Osteocyte (in vitro differentiated cells): Measurements from ENCODE around the gene APBB2. TPM values are rescaled to one million over a fixed set of nuclear protein-coding genes. Genes with fewer than 3 reads are reported as not detected.

Experiments used
- DNase-seq: peaks from one replicate; pipeline ENCODE4 v3.0.0; 2021; ENCODE audit warnings: mixed read lengths; ENCODE audit not compliant: unreplicated experiment; ENCODE audit errors: extremely low spot score
- H3K27ac Mint-ChIP-seq: one replicate; pipeline ENCODE4 v1.8.0; 2021; ENCODE audit warnings: mild to moderate bottlenecking, mixed read lengths; ENCODE audit not compliant: unreplicated experiment
- H3K27me3 Mint-ChIP-seq: one replicate; pipeline ENCODE4 v1.8.0; 2021; ENCODE audit warnings: mixed read lengths; ENCODE audit not compliant: unreplicated experiment
- H3K36me3 Mint-ChIP-seq: one replicate; pipeline ENCODE4 v1.8.0; 2021; ENCODE audit warnings: mixed read lengths; ENCODE audit not compliant: unreplicated experiment
- H3K4me1 Mint-ChIP-seq: one replicate; pipeline ENCODE4 v1.8.0; 2021; ENCODE audit warnings: mixed read lengths; ENCODE audit not compliant: unreplicated experiment
- H3K4me3 Mint-ChIP-seq: one replicate; pipeline ENCODE4 v1.8.0; 2021; ENCODE audit warnings: mild to moderate bottlenecking, moderate library complexity, mixed read lengths; ENCODE audit not compliant: unreplicated experiment
- H3K9me3 Mint-ChIP-seq: one replicate; pipeline ENCODE4 v1.8.0; 2021; ENCODE audit warnings: mixed read lengths; ENCODE audit not compliant: unreplicated experiment
- long read RNA-seq: library from polyadenylated mRNA; unstranded; transcript quantifications from one replicate; pipeline ENCODE4 v2.0.0, GENCODE V29; 2021
- total RNA-seq: library from RNA; stranded (reverse); gene quantifications from 2 replicates; pipeline ENCODE4 v1.2.1, GENCODE V29; 2021
- TF ChIP-seq, protein P1 (sequence below): fragments of 200-600 bp; sonication (generic); IDR thresholded peaks from 2 replicates; pipeline ENCODE4 v1.5.0; 2021; ENCODE audit warnings: antibody characterized with exemption, mild to moderate bottlenecking, moderate library complexity

The APBB2 gene
- 56.2 and 62.0 TPM in 2 replicates for total RNA-seq
- long read RNA-seq, full-length matches to known transcripts = 29 of 85 reads
- long read RNA-seq, partial matches to known transcripts = 21 of 85 reads
- long read RNA-seq, other reads (novel, unspliced or antisense) = 35 of 85 reads

DNA sequence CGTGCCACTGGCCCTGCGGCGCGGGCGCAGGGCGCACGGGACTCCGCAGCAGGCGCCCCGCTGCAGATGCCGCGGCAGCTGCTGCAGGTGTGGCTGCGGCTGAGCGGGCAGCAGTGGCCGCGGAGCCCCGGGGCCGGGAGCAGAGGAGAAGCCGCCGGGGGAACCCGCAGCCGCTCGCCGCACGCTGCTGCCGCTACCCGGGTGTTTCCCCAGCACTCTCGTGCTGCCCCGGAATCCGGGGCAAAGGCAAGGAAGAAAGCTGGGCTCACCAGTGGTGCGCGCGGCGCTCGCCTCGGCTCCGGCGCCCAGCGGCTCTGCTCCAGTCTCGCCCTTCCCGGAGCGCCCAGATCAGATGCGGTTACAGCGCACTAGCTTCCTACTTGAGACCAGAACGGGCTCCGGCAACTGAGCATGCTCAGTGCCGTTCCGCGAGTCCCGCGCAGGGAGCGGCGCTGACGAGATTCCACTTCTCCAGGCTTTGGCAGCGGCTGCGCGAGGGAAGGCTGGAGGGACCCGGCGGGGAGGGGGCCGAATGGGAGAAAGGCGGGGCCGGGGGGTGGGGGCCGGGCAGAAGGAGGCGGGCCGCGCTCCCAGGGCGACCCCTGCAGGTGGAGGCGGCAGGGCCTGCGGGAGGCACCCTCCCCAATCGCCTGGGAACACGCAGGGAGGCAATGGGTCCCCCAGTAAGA is at the start of gene APBB2:
TSS of gene APBB2 (minus strand) at position 407 of the 689 bp plus-strand sequence. CDS start 181,288 bp downstream, outside the sequence.
- no peaks in the 10 kb centered on the region for H3K36me3 Mint-ChIP-seq
- H3K27ac Mint-ChIP-seq = peak within 1 kb of the TSS; percentile 97
- no peaks in the 10 kb centered on the region for H3K27me3 Mint-ChIP-seq
- DNase-seq = peak; percentile 99
- TF ChIP-seq, protein P1, sequence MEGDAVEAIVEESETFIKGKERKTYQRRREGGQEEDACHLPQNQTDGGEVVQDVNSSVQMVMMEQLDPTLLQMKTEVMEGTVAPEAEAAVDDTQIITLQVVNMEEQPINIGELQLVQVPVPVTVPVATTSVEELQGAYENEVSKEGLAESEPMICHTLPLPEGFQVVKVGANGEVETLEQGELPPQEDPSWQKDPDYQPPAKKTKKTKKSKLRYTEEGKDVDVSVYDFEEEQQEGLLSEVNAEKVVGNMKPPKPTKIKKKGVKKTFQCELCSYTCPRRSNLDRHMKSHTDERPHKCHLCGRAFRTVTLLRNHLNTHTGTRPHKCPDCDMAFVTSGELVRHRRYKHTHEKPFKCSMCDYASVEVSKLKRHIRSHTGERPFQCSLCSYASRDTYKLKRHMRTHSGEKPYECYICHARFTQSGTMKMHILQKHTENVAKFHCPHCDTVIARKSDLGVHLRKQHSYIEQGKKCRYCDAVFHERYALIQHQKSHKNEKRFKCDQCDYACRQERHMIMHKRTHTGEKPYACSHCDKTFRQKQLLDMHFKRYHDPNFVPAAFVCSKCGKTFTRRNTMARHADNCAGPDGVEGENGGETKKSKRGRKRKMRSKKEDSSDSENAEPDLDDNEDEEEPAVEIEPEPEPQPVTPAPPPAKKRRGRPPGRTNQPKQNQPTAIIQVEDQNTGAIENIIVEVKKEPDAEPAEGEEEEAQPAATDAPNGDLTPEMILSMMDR = peak; percentile 95
- H3K4me3 Mint-ChIP-seq = peak within 1 kb of the TSS; percentile 89
- no peaks in the 10 kb centered on the region for H3K9me3 Mint-ChIP-seq
- peaks cover 40% of the 10 kb centered on the region for H3K4me1 Mint-ChIP-seq

DNA sequence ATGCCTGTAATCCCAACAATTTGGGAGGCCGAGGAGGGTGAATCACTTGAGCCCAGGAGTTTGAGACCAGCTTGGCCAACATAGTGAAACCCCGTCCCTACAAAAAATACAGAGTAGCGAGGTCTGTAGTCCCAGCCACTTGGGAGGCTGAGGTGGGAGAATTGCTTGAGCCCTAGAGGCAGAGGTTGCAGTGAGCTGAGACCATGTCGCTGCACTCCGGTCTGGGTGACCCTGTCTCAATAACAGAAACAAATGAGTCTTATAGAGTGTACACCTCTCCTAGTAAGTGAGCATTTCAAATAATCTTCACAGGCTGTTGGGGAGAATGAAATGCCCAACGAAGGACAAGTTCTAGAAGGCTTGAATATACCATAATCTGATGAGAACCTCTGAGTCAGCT is 47.9 kb upstream of the APBB2 start:
- Mint-ChIP-seq H3K27ac (no peak overlapping the region), H3K36me3 (peaks cover 29% of the 10 kb centered on the region), H3K4me3 (no peak overlapping the region), H3K4me1 (peaks cover 13% of the 10 kb centered on the region), H3K9me3 (no peaks in the 10 kb centered on the region), H3K27me3 (no peaks in the 10 kb centered on the region)
- TF ChIP-seq, protein P1 = no peak
- no peak for DNase-seq

GRCh38 chr4:41260116-41260733 is 45.9 kb upstream of the APBB2 start:
- Mint-ChIP-seq H3K27ac (no peak overlapping the region), H3K4me1 (peaks cover 24% of the 10 kb centered on the region), H3K36me3 (peaks cover 25% of the 10 kb centered on the region), H3K9me3 (no peaks in the 10 kb centered on the region), H3K4me3 (no peak overlapping the region), H3K27me3 (peaks cover 8% of the 10 kb centered on the region)
- TF ChIP-seq, protein P1 = no peak
- no peak for DNase-seq

DNA sequence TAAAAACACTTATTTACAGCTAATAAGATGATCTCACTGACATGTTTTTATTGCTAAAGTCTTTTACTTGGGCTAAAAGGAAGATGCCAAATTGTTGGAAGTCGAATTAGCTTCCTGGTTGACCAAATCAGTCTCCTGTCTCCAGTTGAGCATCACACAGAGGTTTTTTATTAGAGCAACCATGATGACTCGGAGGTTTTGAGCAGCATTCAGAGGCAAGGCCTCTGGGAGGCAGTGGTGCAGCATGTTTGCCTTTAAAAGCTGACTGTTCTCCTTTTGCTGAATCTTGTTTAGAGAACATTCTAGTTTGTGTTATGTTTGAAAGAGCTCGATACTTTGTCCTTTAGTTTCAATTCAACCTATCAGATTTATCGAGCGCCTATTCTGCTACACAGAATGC is 44.4 kb upstream of the APBB2 start:
- peak overlapping the region; percentile 45 for H3K27ac Mint-ChIP-seq
- TF ChIP-seq, protein P1 = peak; percentile 54
- peaks cover 24% of the 10 kb centered on the region for H3K4me1 Mint-ChIP-seq
- H3K36me3 Mint-ChIP-seq = peaks cover 24% of the 10 kb centered on the region
- H3K4me3 Mint-ChIP-seq = peak overlapping the region; percentile 80
- no peak for DNase-seq
- peaks cover 14% of the 10 kb centered on the region for H3K27me3 Mint-ChIP-seq
- H3K9me3 Mint-ChIP-seq = no peaks in the 10 kb centered on the region

- peaks cover 24% of the 10 kb centered on the region for H3K4me1 Mint-ChIP-seq
These were observed 43.6 kb upstream of the APBB2 start for GRCh38 chr4:41257906-41258305.

More at GRCh38 chr4:41257906-41258305, 43.6 kb upstream of the APBB2 start:
- H3K4me3 Mint-ChIP-seq = peak overlapping the region; percentile 80
- H3K27ac Mint-ChIP-seq = peak overlapping the region; percentile 65
- peaks cover 15% of the 10 kb centered on the region for H3K36me3 Mint-ChIP-seq
- TF ChIP-seq, protein P1 = no peak
- H3K27me3 Mint-ChIP-seq = peaks cover 20% of the 10 kb centered on the region
- no peaks in the 10 kb centered on the region for H3K9me3 Mint-ChIP-seq
- no peak for DNase-seq
